ENCODE data around the gene DNAJC1.

Gene DNAJC1

GRCh38 chr10:21899736-21900135 is 103.8 kb downstream of the DNAJC1 start:
- Histone ChIP-seq H3K9me2 (replicated peaks; ENCODE audit: insufficient read depth, low read length) (no peaks in the 10 kb centered on the region), H3K9me3 (replicated peaks; ENCODE audit: insufficient read depth, low read length) (no peaks in the 10 kb centered on the region), H2AFZ (ENCODE audit: low read length) (no peak overlapping the region), H3K79me2 (ENCODE audit: low read length) (peaks cover 32% of the 10 kb centered on the region), H3K36me3 (replicated peaks; ENCODE audit: insufficient read depth, low read length) (no peaks in the 10 kb centered on the region; the same call in 1 of the 2 replicates), H3F3A (ENCODE audit: insufficient read depth, low read length) (no peaks in the 10 kb centered on the region), H3K4me3 (ENCODE audit: low read length) (no peak overlapping the region), H4K20me1 (ENCODE audit: insufficient read depth, low read length) (no peaks in the 10 kb centered on the region), H3K27ac (ENCODE audit: low read length) (no peak overlapping the region), H3K4me1 (ENCODE audit: low read length) (peaks cover 10% of the 10 kb centered on the region), H3K27me3 (replicated peaks; ENCODE audit: insufficient read depth, low read length) (no peaks in the 10 kb centered on the region), H3K4me2 (ENCODE audit: low read depth, low read length) (no peak overlapping the region), H3K9ac (ENCODE audit: low read length) (no peak overlapping the region)
- DNase-seq = no peak
- TF ChIP-seq, protein P1, sequence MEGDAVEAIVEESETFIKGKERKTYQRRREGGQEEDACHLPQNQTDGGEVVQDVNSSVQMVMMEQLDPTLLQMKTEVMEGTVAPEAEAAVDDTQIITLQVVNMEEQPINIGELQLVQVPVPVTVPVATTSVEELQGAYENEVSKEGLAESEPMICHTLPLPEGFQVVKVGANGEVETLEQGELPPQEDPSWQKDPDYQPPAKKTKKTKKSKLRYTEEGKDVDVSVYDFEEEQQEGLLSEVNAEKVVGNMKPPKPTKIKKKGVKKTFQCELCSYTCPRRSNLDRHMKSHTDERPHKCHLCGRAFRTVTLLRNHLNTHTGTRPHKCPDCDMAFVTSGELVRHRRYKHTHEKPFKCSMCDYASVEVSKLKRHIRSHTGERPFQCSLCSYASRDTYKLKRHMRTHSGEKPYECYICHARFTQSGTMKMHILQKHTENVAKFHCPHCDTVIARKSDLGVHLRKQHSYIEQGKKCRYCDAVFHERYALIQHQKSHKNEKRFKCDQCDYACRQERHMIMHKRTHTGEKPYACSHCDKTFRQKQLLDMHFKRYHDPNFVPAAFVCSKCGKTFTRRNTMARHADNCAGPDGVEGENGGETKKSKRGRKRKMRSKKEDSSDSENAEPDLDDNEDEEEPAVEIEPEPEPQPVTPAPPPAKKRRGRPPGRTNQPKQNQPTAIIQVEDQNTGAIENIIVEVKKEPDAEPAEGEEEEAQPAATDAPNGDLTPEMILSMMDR (IDR thresholded peaks at IDR 0.05; ENCODE audit: low read length) = no peak
- TF ChIP-seq EZH2 (optimal IDR thresholded peaks at IDR 0.05; ENCODE audit: low read depth, low read length) (no peak), EZH2phosphoT487 (IDR thresholded peaks at IDR 0.05; ENCODE audit: low read length) (no peak)

DNA sequence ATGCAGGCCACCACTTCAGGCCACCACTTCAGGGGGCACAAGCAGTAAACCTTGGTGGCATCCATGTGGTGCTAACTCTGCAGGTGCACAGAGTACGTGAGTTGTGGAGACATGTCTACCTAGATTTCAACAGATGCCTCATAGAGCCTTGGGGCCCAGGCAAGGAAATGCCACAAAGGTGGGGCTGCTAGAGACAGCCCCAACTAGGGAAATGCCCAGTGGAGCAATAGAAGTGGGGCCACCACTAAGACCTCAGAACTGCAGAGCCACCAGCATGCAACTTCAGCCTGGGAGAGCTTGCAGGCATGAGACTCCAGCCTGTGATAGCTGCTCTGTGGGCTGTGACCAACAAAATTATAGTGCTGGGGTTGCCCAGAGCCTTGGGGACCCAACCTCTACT is 107.6 kb downstream of the DNAJC1 start:
- Histone ChIP-seq H2AFZ (ENCODE audit: low read length) (no peak overlapping the region), H3K9me3 (replicated peaks; ENCODE audit: insufficient read depth, low read length) (no peaks in the 10 kb centered on the region), H3K9me2 (replicated peaks; ENCODE audit: insufficient read depth, low read length) (no peaks in the 10 kb centered on the region), H3K4me2 (ENCODE audit: low read depth, low read length) (no peak overlapping the region), H3K79me2 (ENCODE audit: low read length) (peaks cover 44% of the 10 kb centered on the region), H3K9ac (ENCODE audit: low read length) (no peak overlapping the region), H3K36me3 (replicated peaks; ENCODE audit: insufficient read depth, low read length) (no peaks in the 10 kb centered on the region; the same call in 1 of the 2 replicates), H4K20me1 (ENCODE audit: insufficient read depth, low read length) (no peaks in the 10 kb centered on the region), H3K27me3 (replicated peaks; ENCODE audit: insufficient read depth, low read length) (no peaks in the 10 kb centered on the region), H3F3A (ENCODE audit: insufficient read depth, low read length) (no peaks in the 10 kb centered on the region), H3K4me3 (ENCODE audit: low read length) (no peak overlapping the region), H3K27ac (ENCODE audit: low read length) (no peak overlapping the region), H3K4me1 (ENCODE audit: low read length) (peaks cover 16% of the 10 kb centered on the region)
- DNase-seq = no peak
- TF ChIP-seq, protein P1 (IDR thresholded peaks at IDR 0.05; ENCODE audit: low read length) = no peak
- TF ChIP-seq EZH2 (optimal IDR thresholded peaks at IDR 0.05; ENCODE audit: low read depth, low read length) = no peak
- TF ChIP-seq EZH2phosphoT487 (IDR thresholded peaks at IDR 0.05; ENCODE audit: low read length) = no peak

- Histone ChIP-seq H3K4me3 (ENCODE audit: low read length) (no peak overlapping the region), H3F3A (ENCODE audit: insufficient read depth, low read length) (peaks cover 8% of the 10 kb centered on the region), H3K4me1 (ENCODE audit: low read length) (peaks cover 25% of the 10 kb centered on the region), H4K20me1 (ENCODE audit: insufficient read depth, low read length) (no peaks in the 10 kb centered on the region), H3K27ac (ENCODE audit: low read length) (no peak overlapping the region), H3K9ac (ENCODE audit: low read length) (no peak overlapping the region), H3K4me2 (ENCODE audit: low read depth, low read length) (no peak overlapping the region), H3K36me3 (replicated peaks; ENCODE audit: insufficient read depth, low read length) (no peaks in the 10 kb centered on the region; the same call in 1 of the 2 replicates), H2AFZ (ENCODE audit: low read length) (no peak overlapping the region), H3K9me2 (replicated peaks; ENCODE audit: insufficient read depth, low read length) (no peaks in the 10 kb centered on the region), H3K79me2 (ENCODE audit: low read length) (peaks cover 47% of the 10 kb centered on the region), H3K9me3 (replicated peaks; ENCODE audit: insufficient read depth, low read length) (no peaks in the 10 kb centered on the region), H3K27me3 (replicated peaks; ENCODE audit: insufficient read depth, low read length) (no peaks in the 10 kb centered on the region)
- TF ChIP-seq EZH2 (optimal IDR thresholded peaks at IDR 0.05; ENCODE audit: low read depth, low read length) (no peak), EZH2phosphoT487 (IDR thresholded peaks at IDR 0.05; ENCODE audit: low read length) (no peak)
- TF ChIP-seq, protein P1 (IDR thresholded peaks at IDR 0.05; ENCODE audit: low read length) = no peak
- DNase-seq = no peak
These were observed 108.7 kb downstream of the DNAJC1 start for GRCh38 chr10:21894648-21895342.
